ENCODE measurements around the gene RNF168.

- TF ChIP-seq CTCF (IDR thresholded peaks at IDR 0.05; ENCODE audit: low read depth, low read length) = no peak
- no peak for TF ChIP-seq POLR2A (IDR thresholded peaks at IDR 0.05; ENCODE audit: extremely low read depth, insufficient read length)
- TF ChIP-seq MAX (IDR thresholded peaks at IDR 0.05; ENCODE audit: low read depth, low read length) = no peak
Measured at GRCh38 chr3:196472286-196472685, 31.3 kb downstream of the RNF168 start.
